SU-DHL-6 (cell line): ENCODE data around the gene IP6K2.
A peak's percentile ranks its signal among the peaks of the same experiment; 100 is the strongest.

ENCODE experiments used
- H2AFZ ChIP-seq: fragments of 200-600 bp; sonication (generic); 2 replicates; pipeline ENCODE4 v1.6.1; 2014; ENCODE audit warnings: low read depth, mild to moderate bottlenecking, moderate library complexity, mixed read lengths, antibody characterized with exemption, low read length; ENCODE audit not compliant: severe bottlenecking
- H3F3A ChIP-seq: fragments of 200-600 bp; shearing (Covaris generic); 2 replicates; pipeline ENCODE4 v1.6.0; 2016; ENCODE audit warnings: antibody characterized with exemption, mild to moderate bottlenecking; ENCODE audit not compliant: insufficient read depth
- H3K27ac ChIP-seq: fragments of 200-600 bp; sonication (generic); 2 replicates; pipeline ENCODE4 v1.5.1; 2016; ENCODE audit warnings: low read depth, mild to moderate bottlenecking, low read length, moderate library complexity, mixed read lengths
- H3K27me3 ChIP-seq: fragments of 200-600 bp; sonication (generic), shearing (Covaris generic); 2 replicates; pipeline ENCODE4 v1.6.0; 2014; ENCODE audit warnings: mild to moderate bottlenecking, low read length
- H3K36me3 ChIP-seq: fragments of 200-600 bp; sonication (generic); 2 replicates; pipeline ENCODE4 v1.6.1; 2014; ENCODE audit warnings: mild to moderate bottlenecking, low read length, mixed read lengths
- H3K4me2 ChIP-seq: fragments of 300-600, 200-600 bp; shearing (Covaris generic), sonication (generic); 2 replicates; pipeline ENCODE4 v1.6.0; 2014; ENCODE audit warnings: low read length, low read depth, mild to moderate bottlenecking; ENCODE audit not compliant: poor library complexity, severe bottlenecking
- H3K4me3 ChIP-seq: fragments of 200-600 bp; sonication (generic); 2 replicates; pipeline ENCODE4 v1.5.1; 2014; ENCODE audit warnings: antibody characterized with exemption, low read length, mild to moderate bottlenecking, mixed read lengths; ENCODE audit not compliant: insufficient read depth, poor library complexity, severe bottlenecking
- H3K79me2 ChIP-seq: fragments of 200-600 bp; sonication (generic); 2 replicates; pipeline ENCODE4 v1.6.1; 2014; ENCODE audit warnings: mild to moderate bottlenecking, low read length, moderate library complexity; ENCODE audit not compliant: insufficient read depth
- H3K9ac ChIP-seq: fragments of 200-600 bp; sonication (generic); 2 replicates; pipeline ENCODE4 v1.7.0; 2014; ENCODE audit warnings: mild to moderate bottlenecking, low read length
- H3K9me2 ChIP-seq: fragments of 200-600 bp; sonication (generic); replicated peaks from 2 replicates; pipeline ENCODE4 v1.6.1; 2014; ENCODE audit warnings: low read length; ENCODE audit not compliant: insufficient read depth
- H3K9me3 ChIP-seq: fragments of 200-600 bp; sonication (generic); 2 replicates; pipeline ENCODE4 v1.6.1; 2014; ENCODE audit warnings: low read length, mixed read lengths; ENCODE audit not compliant: insufficient read depth
- H4K20me1 ChIP-seq: fragments of 200-600 bp; sonication (generic); 2 replicates; pipeline ENCODE4 v1.6.1; 2014; ENCODE audit warnings: low read depth, mild to moderate bottlenecking, antibody characterized with exemption, low read length, moderate library complexity, mixed read lengths
- CTCF ChIP-seq: fragments of 200-600 bp; sonication (generic); IDR thresholded peaks from one replicate; pipeline ENCODE4 v1.5.1; 2017; ENCODE audit warnings: antibody characterized with exemption, mild to moderate bottlenecking, low read length, moderate library complexity; ENCODE audit not compliant: insufficient read depth, poor library complexity, severe bottlenecking
- EZH2phosphoT487 ChIP-seq: fragments of 200-600 bp; sonication (generic), shearing (Covaris generic); conservative IDR thresholded peaks from 2 replicates; pipeline ENCODE4 v1.6.1; 2018; ENCODE audit warnings: mild to moderate bottlenecking, antibody characterized with exemption, low read length, moderate library complexity, mixed read lengths

The IP6K2 gene

DNA sequence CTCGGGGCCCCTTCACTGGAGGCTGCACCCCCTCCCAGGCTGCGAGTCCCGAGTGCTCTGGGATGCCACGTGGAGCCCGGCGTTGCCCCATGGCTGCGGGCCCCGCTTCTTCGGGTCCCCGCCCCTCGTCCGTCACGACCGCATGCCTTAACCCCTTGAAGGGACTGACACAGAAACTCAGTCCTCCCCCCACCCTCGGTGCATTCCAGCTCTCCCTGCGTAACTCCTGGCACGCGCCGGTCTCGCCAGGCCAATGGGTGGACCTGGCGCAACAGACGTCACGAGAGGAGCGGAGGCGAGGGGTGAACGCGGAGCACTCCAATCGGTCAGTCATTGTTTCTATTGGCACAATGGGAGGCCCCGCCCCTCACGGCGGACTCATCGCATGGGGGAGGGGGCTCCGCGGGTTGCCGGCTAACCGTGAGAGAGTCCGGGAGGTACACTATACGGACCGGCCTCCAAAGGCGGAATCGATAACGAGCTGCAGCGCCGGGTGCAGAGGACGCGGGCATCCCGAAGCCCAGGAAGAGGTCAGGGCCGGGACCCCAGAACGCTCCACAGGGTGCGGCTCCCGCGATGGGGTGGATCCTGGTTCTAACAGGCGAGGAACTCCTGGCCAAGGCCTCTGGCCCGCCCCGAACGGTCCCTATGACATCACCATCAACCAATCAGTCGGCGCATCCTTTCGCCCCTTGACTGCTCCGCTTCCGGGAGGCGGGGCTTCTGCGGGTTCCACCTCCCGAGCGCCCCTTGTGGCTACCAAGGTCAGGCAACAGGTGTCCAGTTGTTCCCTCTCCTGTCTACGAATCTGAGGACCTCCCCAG, 53.3 kb downstream of the IP6K2 start:
- peak overlapping the region; percentile 49 for H3K4me3 ChIP-seq
- peak overlapping the region; percentile 4 for H2AFZ ChIP-seq
- TF ChIP-seq EZH2phosphoT487 (no peak), CTCF (peak; percentile 53)
- H3K9me3 ChIP-seq: no peaks in the 10 kb centered on the region
- peak overlapping the region; percentile 57 for H3K27ac ChIP-seq
- H3K9ac ChIP-seq: peak overlapping the region; percentile 60
- H4K20me1 ChIP-seq: no peaks in the 10 kb centered on the region
- peak overlapping the region; percentile 47 for H3K4me2 ChIP-seq
- H3K36me3 ChIP-seq: no peaks in the 10 kb centered on the region
- no peaks in the 10 kb centered on the region for H3K79me2 ChIP-seq
- no peaks in the 10 kb centered on the region for H3K27me3 ChIP-seq
- 0 out of 2 replicates have a peak, but pooled peaks cover 3% of the 10 kb centered on the region for H3F3A ChIP-seq
- H3K9me2 ChIP-seq: no peaks in the 10 kb centered on the region

GRCh38 chr3:48662753-48663488, 54.1 kb downstream of the IP6K2 start, which contains the start of gene CELSR3:
Gene CELSR3 (minus strand): TSS chr3:48662886. CDS start chr3:48662634, 252 bp downstream.
- no peaks in the 10 kb centered on the region for H3K27me3 ChIP-seq
- 0 out of 2 replicates have a peak, but pooled peaks cover 6% of the 10 kb centered on the region for H3F3A ChIP-seq
- TF ChIP-seq EZH2phosphoT487: no peak
- TF ChIP-seq CTCF: no peak
- H3K4me3 ChIP-seq: peak within 1 kb of the TSS; percentile 49
- H3K9ac ChIP-seq: peak within 1 kb of the TSS; percentile 60
- no peaks in the 10 kb centered on the region for H3K9me2 ChIP-seq
- no peaks in the 10 kb centered on the region for H3K79me2 ChIP-seq
- H3K27ac ChIP-seq: peak within 1 kb of the TSS; percentile 57
- no peaks in the 10 kb centered on the region for H4K20me1 ChIP-seq
- H3K9me3 ChIP-seq: no peaks in the 10 kb centered on the region
- peak within 1 kb of the TSS; percentile 4 for H2AFZ ChIP-seq
- H3K36me3 ChIP-seq: no peaks in the 10 kb centered on the region
- peak within 1 kb of the TSS; percentile 47 for H3K4me2 ChIP-seq

- H3F3A ChIP-seq: 0 out of 2 replicates have a peak, but pooled peaks cover 6% of the 10 kb centered on the region
- H2AFZ ChIP-seq: no peak overlapping the region
- no peaks in the 10 kb centered on the region for H3K36me3 ChIP-seq
- no peaks in the 10 kb centered on the region for H3K79me2 ChIP-seq
- H3K9me2 ChIP-seq: no peaks in the 10 kb centered on the region
- H3K9ac ChIP-seq: no peak overlapping the region
- no peaks in the 10 kb centered on the region for H4K20me1 ChIP-seq
- H3K4me3 ChIP-seq: no peak overlapping the region
- no peaks in the 10 kb centered on the region for H3K9me3 ChIP-seq
- H3K4me2 ChIP-seq: no peak overlapping the region
- no peaks in the 10 kb centered on the region for H3K27me3 ChIP-seq
- TF ChIP-seq EZH2phosphoT487 (no peak), CTCF (no peak)
- H3K27ac ChIP-seq: no peak overlapping the region
These were observed 54.8 kb downstream of the IP6K2 start for GRCh38 chr3:48662145-48662752.
